Head of caudate nucleus (tissue), 42 donors: ENCODE measurements around the gene TP53AIP1.

Experiments
- DNase-seq, 42 donors: peaks; one replicate each; pipeline versions ENCODE4 v3.0.0 to v3.0.0-alpha.2; 2020 to 2021; ENCODE audit warnings: mixed read lengths in 7 of 42
- intact Hi-C: fragments of 100-400 bp; cut with DNase I; formaldehyde crosslinking; loops from one replicate; pipeline ENCODE4 v1.15.0; 2022

The TP53AIP1 gene

DNA sequence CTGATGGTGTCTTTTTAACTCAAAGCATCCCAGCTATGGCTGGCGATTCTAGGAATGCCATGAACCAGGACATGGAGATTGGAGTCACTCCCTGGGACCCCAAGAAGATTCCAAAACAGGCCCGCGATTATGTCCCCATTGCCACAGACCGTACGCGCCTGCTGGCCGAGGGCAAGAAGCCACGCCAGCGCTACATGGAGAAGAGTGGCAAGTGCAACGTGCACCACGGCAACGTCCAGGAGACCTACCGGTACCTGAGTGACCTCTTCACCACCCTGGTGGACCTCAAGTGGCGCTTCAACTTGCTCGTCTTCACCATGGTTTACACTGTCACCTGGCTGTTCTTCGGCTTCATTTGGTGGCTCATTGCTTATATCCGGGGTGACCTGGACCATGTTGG, 31.4 kb downstream of the TP53AIP1 start:
- intact Hi-C loops: no loop called here
- DNase-seq: no peak

DNA sequence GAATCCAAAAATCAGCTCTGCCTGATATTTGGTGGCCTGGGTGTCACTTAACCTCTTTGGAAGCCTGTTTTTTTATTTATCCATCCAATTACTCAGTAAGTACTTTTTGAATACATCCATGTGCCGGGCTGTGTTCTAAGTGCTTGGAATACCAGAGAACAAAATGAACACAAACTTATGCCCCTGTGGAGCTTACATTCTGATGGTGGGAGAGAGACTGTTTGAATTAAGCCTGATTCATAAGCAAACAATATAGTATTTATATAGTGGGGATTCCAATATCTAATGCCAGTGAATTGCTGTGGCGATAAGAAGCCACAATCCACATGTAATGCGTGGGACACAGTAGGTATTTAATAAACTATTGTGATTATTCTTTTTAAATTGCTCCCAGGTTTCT, 32.1 kb downstream of the TP53AIP1 start:
- intact Hi-C loops: no loop called here
- DNase-seq: no peak

DNA sequence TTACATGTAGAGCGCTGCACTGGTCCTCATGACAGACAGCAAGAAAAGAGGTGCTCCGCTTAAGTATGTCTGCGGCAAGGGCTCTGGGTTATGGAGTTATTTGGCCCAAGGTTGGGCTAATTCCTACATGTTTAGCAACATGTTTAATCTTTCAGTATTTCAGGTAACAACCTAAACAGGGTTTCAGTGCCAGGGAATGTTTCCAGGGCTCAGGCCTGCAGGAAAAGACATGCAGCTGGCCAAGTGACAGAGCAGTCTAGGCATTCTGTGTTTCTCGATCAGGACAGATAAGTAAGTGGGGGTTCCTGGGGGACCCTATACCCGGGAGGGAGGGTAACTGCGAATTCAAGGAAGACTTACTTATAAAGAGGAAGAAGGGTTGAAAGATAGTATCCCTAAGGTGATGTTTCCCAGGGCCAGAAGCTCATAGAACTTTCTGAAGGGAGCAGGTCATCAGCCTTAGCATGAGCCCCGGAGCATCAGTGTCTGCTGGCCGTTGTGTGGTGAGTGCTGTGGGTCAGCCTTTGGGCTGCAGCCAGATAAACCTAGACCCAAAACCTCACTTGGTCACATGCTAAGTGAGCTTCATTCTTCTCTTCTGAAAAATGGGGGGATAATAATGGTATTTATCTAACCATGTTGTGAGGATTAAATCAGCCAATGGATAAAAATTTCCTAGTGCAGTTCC, 33.1 kb downstream of the TP53AIP1 start:
- intact Hi-C loops: no loop called here
- no peak for DNase-seq

DNA sequence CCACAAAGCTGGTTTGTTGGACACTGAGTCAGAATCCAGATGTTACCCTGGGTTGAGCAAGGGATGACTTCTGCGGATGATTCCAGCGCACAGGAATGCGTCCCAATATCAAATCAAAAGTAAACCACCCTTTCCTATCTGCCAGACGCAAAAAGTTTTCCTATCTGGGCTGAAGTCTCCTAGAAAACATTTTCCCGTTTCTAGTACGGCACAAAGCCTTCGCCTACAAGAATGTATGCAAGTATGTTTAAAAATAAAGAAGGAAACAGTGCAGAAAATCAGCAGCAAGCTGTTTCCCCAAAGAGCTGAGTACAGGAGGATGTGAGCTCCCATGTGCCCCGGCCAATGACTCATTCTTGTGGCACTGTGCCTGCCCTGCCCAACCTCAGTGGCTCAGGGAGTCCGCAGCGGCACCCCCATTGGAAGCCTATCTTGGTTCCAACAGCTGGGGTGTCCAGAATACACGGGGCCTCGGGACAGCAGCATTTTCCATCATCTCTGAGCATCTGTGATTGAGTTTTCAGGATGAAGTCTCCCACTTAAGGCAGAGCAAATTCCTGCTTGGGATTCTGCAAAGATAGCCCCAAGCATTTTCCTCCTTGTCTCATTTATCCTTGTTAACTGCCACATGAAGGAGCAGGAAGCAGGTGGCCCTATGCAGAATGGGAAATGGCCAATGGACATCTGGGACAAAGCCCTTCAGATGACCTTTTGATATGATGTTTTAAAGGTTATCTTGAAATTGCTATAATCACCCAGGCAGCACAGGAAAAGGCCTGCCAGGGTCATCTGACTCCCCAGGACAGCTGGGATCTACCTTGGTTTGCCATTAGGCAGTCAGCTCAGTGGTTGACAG, 34.1 kb downstream of the TP53AIP1 start:
- intact Hi-C loops: no loop called here
- peak in 28 of 42 donors; percentile 32 to 76 (median 50) for DNase-seq

DNA sequence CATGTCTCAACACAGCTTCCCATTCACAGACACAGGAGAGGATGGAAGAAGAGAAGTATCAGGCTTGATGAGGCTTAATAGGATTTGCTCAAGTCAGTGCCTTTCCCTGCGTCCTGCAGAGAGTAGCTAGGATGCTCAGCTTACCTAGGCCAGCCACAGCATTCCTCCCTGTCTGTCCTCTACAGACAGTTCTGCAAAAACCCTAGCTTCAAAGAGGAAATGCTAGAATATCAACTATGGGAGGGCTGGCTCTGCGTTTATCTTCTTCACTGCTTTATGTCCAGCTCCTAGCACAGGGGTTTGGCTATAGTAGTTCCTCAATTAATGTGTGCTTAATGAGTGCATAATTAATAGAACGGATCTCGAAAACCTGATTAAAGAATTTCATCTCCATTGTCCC, 35.1 kb downstream of the TP53AIP1 start:
- DNase-seq: no peak
- intact Hi-C loops: no loop called here

DNA sequence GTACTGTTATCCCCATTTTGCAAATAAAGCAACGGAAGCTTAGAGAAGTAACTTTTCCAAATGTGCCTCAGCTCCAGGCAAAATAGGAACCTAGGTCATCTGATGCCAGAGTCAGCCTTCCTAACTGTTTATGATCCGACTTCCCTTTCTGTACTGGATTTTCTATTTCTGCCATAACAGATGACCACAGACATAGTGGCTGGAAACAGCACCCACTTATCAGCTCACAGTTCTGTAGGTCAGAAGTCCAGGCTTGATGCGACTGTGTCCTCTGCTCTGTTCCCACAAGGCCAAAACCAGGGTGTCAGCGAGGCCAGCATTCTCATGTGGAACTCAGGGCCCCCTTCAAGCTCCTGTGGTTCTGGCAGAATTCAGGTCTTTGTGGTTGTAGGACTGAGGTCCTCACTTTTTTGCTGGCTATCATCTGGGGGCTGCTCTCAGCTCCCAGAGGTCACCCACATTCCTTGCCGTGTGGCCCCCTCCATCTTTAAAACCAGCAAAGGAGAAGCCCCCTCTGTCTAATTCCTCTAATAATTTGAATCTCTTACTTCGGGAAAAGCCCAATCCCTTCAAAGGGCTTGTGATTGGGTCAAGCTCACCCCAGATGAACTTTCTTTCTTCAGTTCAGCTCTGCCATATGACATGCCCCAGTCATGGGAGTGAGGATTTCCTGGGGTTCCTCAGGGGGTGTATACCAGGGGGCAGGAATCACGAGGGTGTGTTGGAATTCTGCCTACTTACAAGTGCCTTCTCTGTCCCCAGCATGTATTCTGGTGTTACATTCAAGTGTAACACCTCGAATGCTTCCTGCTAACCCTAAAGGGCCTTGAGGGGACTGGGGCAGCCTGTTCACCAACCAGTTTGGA, 36.3 kb downstream of the TP53AIP1 start:
- intact Hi-C loops: no loop called here
- DNase-seq: peak in 1 of 42 donors; percentile 23

DNA sequence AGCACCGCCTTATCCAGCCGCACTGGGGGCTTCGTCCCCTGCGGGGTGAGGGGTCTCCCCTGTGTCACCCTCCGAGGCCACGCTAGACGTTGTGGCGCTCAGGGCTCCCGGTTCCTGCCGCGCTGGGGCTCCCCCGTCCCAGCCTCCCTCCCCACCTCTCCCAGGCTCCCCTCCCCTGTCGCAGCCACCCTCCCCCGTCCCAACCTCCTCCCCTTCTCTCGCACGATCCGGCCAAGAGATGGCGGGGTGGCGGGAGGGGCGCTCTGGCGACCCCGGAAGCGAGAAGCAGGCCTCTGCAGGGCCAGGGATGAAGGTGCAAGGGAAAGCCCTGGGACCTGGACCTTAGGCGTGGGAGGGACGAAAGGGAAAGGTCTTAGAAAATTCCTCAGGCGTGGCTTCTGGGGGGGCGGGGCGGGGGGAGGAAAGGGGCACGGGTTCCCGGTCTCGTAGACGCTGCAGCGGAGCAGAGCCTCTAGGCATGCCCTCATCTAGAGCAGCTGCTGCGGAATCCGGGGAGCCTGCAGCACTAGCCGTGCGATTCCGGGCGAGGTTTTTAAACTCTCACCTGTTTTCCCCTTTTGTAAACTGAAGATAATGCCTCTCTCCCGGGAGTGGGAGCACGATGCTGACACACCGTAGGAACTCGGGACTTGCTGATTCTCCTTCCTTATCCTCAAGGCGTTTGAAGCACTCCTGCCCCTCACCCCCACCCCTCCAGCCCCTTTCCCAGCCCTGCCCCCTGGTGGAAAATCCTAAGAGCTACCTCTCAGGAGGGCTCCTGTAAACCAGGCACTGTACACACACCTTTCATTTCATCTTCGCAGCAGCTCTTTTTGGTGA, 37.1 kb downstream of the TP53AIP1 start:
- intact Hi-C loops: no loop called here
- DNase-seq: peak in 28 of 42 donors; percentile 23 to 68 (median 42)

DNA sequence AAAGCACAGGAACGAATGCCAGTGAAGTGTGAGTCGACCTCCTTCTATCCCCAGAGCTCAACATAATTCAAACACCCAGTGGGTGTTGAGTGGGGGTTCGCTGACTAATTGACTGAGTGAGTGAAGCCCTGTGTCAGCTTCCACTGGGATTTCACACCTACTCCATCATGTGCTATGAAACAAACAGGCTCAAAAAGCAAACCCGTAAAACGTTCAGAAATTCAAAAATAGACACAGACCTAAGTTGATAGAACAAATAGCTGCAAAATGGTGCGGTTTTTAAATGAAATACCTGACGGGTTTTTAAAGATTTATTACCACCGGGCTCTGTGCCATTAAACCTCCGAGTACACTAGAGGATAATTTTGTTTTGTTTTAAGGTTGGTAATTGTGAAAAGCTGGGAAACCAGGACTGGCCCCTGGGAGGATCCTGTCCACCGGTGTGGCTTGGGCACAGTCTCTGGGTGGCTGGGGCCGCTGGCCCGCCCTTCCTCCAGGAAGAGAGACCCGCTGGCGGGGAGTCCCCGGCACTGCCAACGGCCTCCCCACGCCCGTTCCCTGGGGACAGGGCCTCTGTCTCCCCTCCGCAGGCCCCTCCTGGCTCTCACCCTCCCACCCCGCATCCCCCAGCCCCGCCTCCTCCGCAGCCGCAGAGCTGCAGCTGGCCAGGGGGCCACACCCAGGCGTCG, 37.9 kb downstream of the TP53AIP1 start:
- DNase-seq: peak in 31 of 42 donors; percentile 15 to 87 (median 58)
- intact Hi-C loops: no loop called here

DNA sequence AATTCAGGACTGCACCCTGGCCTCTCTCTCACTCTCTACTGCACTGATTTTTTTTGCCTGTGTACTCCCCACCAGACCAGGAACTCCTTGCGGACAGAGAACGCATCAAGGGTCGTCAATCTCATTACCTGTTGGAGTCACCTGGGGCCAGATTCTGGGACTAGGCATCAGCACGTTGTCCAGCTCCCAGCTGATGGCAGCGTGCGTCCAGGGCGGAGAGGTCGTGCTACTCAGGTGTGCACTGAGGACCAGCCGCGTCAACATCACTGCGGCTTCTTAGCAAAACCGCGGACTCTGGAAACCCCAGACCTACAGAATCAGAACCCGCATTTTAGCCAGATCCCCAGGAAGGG, 38.4 kb downstream of the TP53AIP1 start:
- intact Hi-C loops: no loop called here
- DNase-seq: no peak

DNA sequence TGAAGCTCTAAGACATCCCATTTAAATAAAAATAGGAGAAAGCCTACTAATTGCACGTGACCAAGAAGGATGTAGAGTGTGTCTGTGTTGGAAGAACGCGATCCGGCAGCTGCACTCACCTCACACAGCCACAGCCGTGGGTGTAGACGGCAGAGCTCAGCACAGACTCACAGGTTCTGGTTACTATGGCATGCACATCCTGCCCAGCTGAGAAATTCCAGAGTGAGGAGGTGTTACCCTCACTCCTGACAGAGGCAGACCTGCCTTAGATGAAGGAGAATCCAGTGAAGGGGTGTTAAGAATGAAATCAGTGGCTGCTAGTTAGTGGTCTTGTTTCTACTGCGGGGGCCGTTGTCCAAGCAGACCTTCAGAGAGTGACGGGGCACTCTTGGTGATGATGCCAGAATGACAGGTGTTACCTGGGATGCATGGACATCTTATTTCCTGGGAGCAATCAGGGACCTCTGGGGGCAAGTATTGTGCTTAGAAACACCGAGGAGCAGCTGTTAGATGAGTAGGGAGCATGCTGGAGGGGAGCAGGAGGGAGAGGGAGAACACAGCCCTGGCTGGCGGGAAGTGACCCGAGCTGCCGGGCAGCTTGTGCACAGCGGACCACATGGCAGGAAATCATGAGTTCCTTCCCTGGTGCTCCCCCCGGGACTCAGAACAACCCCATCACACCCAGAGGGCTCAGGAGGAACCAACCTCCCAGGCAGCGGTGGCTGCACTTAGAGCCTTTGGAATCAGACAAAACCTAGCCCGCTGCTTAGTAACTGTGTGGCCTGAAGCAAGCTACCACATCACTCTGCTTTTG, 39.2 kb downstream of the TP53AIP1 start:
- intact Hi-C loops: no loop called here
- peak in 40 of 42 donors; percentile 34 to 87 (median 64) for DNase-seq

DNA sequence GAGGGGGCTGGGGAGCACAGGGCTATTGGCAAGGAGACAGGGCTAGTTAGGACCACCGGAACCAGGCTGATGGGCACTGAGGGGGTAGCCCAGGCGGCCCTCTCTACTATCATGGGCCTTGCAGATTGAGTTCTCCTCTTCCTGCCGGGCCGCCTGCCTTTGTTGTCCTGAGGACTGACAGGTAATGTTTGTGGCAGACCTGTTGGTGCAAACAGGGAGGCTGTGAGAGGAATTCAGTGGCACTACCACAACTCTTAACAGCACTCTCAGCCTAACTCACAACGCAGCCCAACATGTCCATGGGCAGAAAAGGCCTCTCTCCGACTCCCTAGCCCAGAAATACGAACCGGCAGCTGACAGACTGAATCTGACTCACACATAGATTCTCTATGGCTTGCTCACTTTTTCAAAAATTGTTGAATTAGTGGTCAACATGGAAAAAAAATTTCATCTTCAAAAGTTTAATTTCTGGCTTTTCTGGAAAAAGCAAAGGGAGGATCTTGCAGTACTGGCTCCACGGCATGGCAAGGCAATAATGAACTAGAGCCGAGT, 40.1 kb downstream of the TP53AIP1 start:
- intact Hi-C loops: no loop called here
- DNase-seq: no peak

DNA sequence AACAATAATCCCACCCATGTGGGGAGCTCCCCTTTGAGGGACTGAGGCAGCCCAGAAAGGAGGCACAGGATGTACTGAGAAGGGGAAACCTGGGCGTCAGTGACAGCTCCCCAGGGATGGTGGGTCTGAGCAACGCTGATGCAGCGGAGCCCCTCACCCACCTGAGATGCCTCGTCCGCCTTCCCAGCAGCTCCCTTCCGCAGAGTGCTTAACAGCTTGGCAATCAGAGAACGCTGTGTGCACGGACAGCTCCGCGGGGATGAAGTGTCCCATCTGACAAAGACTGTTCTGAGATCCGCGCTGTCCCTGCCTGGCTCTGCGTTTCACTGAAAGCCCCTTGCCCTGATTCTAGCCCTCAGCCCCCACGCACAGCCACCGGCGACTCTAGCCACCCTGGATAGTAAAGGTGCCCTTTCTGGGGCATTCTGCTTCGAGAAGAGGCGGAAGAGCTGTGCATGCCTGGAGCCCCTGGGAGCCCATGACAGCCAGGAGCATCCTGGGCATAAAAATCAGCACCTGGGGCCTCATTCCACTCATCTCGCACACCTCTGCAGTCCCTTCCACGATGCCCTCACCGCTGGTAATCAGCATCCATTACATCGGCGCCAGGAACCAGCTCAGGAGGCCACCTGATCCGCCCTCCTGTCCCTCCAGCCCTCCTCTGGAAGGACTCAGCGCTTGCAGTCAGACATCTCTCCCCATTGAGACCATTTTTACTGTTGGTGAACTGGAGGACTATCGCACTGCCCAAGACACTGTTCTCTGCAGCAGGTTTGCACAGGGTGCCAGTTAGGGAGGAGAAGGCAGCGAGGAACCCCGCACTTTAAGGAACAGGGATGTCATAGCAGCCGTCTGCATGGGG, 40.8 kb downstream of the TP53AIP1 start:
- intact Hi-C loops: no loop called here
- no peak for DNase-seq

DNA sequence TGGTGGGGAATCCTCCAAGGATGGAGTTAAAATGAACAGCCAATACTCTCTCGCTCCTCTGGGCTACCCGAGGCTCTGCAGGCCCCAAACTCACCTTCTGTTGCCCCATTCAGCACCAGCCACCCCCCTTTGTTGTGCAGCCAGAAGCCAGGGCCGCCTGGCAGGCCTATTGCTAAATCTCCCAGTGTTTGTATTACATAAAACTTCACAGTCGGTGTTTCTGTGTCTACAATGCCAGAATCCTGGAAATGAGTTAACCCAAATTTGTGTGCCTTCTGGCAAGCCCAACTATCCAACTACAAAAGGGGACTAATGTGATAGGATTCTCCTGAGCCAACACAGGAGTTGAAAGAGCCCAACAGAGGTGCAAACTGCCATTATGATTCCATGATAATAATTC, 42.2 kb downstream of the TP53AIP1 start:
- intact Hi-C loops: no loop called here
- no peak for DNase-seq

DNA sequence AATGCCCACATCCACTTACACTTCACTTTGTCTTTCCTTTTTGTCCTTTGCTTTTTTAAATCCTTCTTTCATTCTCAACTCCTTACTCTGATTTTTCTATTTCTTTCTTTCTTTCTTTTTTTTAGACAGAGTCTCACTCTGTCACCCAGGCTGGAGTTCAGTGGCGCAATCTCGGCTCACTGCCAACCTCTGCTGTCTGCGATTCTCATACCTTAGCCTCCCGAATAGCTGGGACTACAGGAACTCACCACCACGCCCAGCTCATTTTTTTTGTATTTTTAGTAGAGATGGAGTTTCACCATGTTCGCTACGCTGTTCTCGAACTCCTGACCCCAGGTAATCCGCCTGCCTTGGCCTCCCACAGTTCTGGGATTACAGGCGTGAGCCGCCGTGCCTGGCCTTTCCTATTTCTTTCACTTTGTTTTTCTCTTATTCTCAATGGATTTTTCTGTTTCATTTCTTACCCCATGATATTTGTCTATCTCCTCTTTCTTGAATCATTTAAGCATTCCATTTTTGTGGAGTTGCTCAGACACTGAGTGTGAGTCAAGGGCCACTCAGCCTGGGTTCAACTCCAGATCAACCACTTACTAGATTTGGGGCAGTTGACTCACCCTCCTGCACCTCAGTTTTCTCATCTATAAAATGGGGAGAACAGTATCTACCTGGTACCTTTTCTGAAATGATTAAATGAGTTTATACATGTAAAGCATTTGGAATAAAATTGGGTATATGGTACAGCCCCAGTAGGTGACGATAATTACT, 43.9 kb downstream of the TP53AIP1 start:
- intact Hi-C loops: no loop called here
- no peak for DNase-seq

DNA sequence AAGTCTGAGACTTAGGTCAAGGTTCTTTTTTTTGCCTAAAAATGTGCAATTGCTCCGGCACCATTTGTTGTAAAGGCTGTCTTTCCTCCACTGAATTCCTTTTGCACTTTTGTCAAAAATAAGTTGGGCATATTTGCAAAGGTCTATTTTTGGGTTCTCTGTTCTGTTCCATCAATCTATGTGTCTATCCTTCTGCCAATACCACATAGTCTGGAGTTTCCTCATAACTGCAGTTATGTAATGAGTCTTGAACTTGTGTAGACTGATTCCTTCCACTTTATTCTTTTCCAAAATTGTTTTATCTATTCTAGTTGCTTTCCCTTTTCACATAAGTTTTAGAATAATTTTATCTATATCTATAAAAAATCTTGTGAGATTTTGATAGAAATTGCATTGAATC, 44.8 kb downstream of the TP53AIP1 start:
- intact Hi-C loops: no loop called here
- no peak for DNase-seq

DNA sequence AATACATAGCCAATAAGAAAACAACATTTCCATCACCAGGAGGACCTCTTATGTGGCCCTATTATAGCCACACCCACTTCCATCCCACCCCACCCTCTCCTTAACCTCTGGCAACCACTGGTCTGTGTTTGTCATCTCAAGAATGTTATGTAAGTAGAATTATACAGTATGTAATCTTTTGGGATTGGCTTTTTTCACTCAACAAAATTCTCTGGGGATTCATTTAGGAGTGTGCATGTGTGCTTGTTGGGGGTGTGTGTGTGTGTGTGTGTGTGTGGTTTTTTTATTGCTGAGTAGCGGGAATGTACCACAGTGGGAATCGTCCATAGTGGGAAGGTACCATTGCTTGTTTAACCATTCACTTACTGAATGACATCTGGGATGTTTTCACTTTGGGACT, 46.3 kb downstream of the TP53AIP1 start:
- DNase-seq: no peak
- intact Hi-C loops: no loop called here
